IMR-90 (cell line): ENCODE measurements around the gene IL1F10. TPM values are rescaled to one million over a fixed set of nuclear protein-coding genes. Genes with fewer than 3 reads are reported as not detected.

Experiments used
- ATAC-seq: fragments of 200-7000 bp; cut with Tn5 transposase; 2 replicates; pipeline ENCODE4 v1.9.1; 2020; ENCODE audit warnings: low read depth, mild to moderate bottlenecking, moderate library complexity
- BruUV-seq: library from RNA; stranded (reverse); fragments of 400-500 nt; replicated peaks from 2 replicates; lab custom pipeline; 2021; lab: Mats Ljungman, UMichigan
- CTCF ChIA-PET: fragments of 300-600 bp; formaldehyde crosslinking; extraction: SDS; loops from one replicate; lab custom pipeline; 2021; ENCODE audit warnings: antibody characterized with exemption; lab: Yijun Ruan, JAX
- POLR2A ChIA-PET: fragments of 300-600 bp; sonication (Branson Sonifier 250); formaldehyde crosslinking; loops from one replicate; lab custom pipeline; 2022; ENCODE audit warnings: antibody characterized with exemption; ENCODE audit not compliant: unreplicated experiment; lab: Charles Lee
- DNase-seq: peaks from one replicate; pipeline ENCODE4 v3.0.0; 2013
- H2AFZ ChIP-seq: replicated peaks from 2 replicates; pipeline ENCODE3; 2013; ENCODE audit warnings: low read length, mild to moderate bottlenecking; ENCODE audit not compliant: poor library complexity
- H2AK5ac ChIP-seq: 2 replicates; pipeline ENCODE4 v1.6.1; 2013; ENCODE audit warnings: low read depth, low read length, inconsistent platforms
- H2AK9ac ChIP-seq: replicated peaks from 2 replicates; pipeline ENCODE3; 2013; ENCODE audit warnings: mild to moderate bottlenecking, low read depth, low read length, moderate library complexity; ENCODE audit not compliant: poor library complexity
- H2BK120ac ChIP-seq: 2 replicates; pipeline ENCODE4 v1.6.1; 2013; ENCODE audit warnings: low read depth, low read length, inconsistent platforms
- H2BK15ac ChIP-seq: 3 replicates; pipeline ENCODE4 v1.6.1; 2013; ENCODE audit warnings: low read depth, low read length, inconsistent platforms
- H2BK20ac ChIP-seq: 2 replicates; pipeline ENCODE4 v1.6.1; 2013; ENCODE audit warnings: low read depth, mild to moderate bottlenecking, inconsistent platforms, low read length, moderate library complexity
- H2BK5ac ChIP-seq: 2 replicates; pipeline ENCODE4 v1.6.1; 2013; ENCODE audit warnings: mild to moderate bottlenecking, low read depth, low read length, inconsistent platforms; ENCODE audit not compliant: poor library complexity, severe bottlenecking
- H3K14ac ChIP-seq: replicated peaks from 2 replicates; pipeline ENCODE4 v1.6.1; 2013; ENCODE audit warnings: low read depth, low read length, inconsistent platforms
- H3K18ac ChIP-seq: 2 replicates; pipeline ENCODE4 v1.6.1; 2013; ENCODE audit warnings: low read depth, low read length, control low read depth
- H3K23ac ChIP-seq: 2 replicates; pipeline ENCODE4 v1.6.1; 2013; ENCODE audit warnings: low read depth, low read length, inconsistent platforms
- H3K27ac ChIP-seq: 2 replicates; pipeline ENCODE4 v1.5.1; 2013; ENCODE audit warnings: mild to moderate bottlenecking, control low read depth, low read length; ENCODE audit not compliant: insufficient read depth
- H3K27me3 ChIP-seq: 2 replicates; pipeline ENCODE4 v1.6.1; 2013; ENCODE audit warnings: low read length; ENCODE audit not compliant: control insufficient read depth, insufficient read depth
- H3K36me3 ChIP-seq: 2 replicates; pipeline ENCODE4 v1.6.1; 2013; ENCODE audit warnings: low read length, mixed read lengths; ENCODE audit not compliant: control insufficient read depth, insufficient read depth
- H3K4ac ChIP-seq: 2 replicates; pipeline ENCODE4 v1.6.1; 2013; ENCODE audit warnings: low read depth, low read length, inconsistent platforms
- H3K4me1 ChIP-seq: 2 replicates; pipeline ENCODE4 v1.6.1; 2013; ENCODE audit warnings: low read length, mixed read lengths; ENCODE audit not compliant: control insufficient read depth, insufficient read depth
- H3K4me2 ChIP-seq: 2 replicates; pipeline ENCODE4 v1.6.1; 2013; ENCODE audit warnings: low read depth, mild to moderate bottlenecking, control low read depth, low read length, moderate library complexity
- H3K4me3 ChIP-seq: 2 replicates; pipeline ENCODE4 v1.5.1; 2013; ENCODE audit warnings: low read depth, mild to moderate bottlenecking, control low read depth, low read length, moderate library complexity; ENCODE audit not compliant: insufficient read depth
- H3K56ac ChIP-seq: 2 replicates; pipeline ENCODE4 v1.6.1; 2013; ENCODE audit warnings: low read length, inconsistent platforms; ENCODE audit not compliant: insufficient read depth; ENCODE audit errors: extremely low read depth
- H3K79me1 ChIP-seq, 2 experiments: 2 replicates each; pipeline ENCODE4 v1.6.1; 2013; ENCODE audit warnings: low read length in 2 of 2, inconsistent platforms in 1 of 2, low read depth in 1 of 2
- H3K9ac ChIP-seq: 2 replicates; pipeline ENCODE4 v1.6.1; 2013; ENCODE audit warnings: low read depth, low read length, control low read depth
- H3K9me1 ChIP-seq: 2 replicates; pipeline ENCODE4 v1.6.1; 2013; ENCODE audit warnings: low read length, inconsistent platforms; ENCODE audit not compliant: insufficient read depth
- H3K9me3 ChIP-seq: 2 replicates; pipeline ENCODE4 v1.6.1; 2013; ENCODE audit warnings: low read length; ENCODE audit not compliant: control insufficient read depth, insufficient read depth
- H4K20me1 ChIP-seq: 2 replicates; pipeline ENCODE4 v1.6.1; 2013; ENCODE audit warnings: low read length, inconsistent platforms; ENCODE audit not compliant: insufficient read depth
- H4K5ac ChIP-seq: 2 replicates; pipeline ENCODE4 v1.6.1; 2013; ENCODE audit warnings: mild to moderate bottlenecking, low read depth, low read length, control low read depth
- H4K8ac ChIP-seq, 2 experiments: 2 replicates each; pipeline ENCODE4 v1.6.1; 2013; ENCODE audit warnings: low read depth in 2 of 2, low read length in 2 of 2, control low read depth in 1 of 2, inconsistent platforms in 1 of 2
- H4K91ac ChIP-seq: 2 replicates; pipeline ENCODE4 v1.6.1; 2013; ENCODE audit warnings: low read depth, low read length, inconsistent platforms; ENCODE audit not compliant: insufficient read depth
- FOS ChIP-seq: fragments of 150-350 bp; IDR thresholded peaks from 2 replicates; pipeline ENCODE4 v1.6.1; 2016; ENCODE audit warnings: low read depth, low read length
- dilution Hi-C: fragments of 300-500 bp; cut with HindIII; formaldehyde crosslinking; loops from one replicate; pipeline ENCODE4 v1.14.3; 2018; ENCODE audit warnings: low sequenced_read_pairs; ENCODE audit not compliant: unreplicated experiment
- in situ Hi-C: fragments of 300-500 bp; cut with MboI; formaldehyde crosslinking; loops from 3 replicates; pipeline ENCODE4 v1.14.3; 2019; ENCODE audit warnings: low sequenced_read_pairs, inconsistent platforms, mixed read lengths
- intact Hi-C: fragments of 100-400 bp; cut with micrococcal nuclease; formaldehyde crosslinking; loops from 2 replicates; pipeline ENCODE4 v1.10.0; 2022
- polyA plus RNA-seq, 3 experiments: library from polyadenylated mRNA; depleted of rRNA; stranded (reverse); fragments of >200 nt; gene quantifications; 2 replicates each; pipeline ENCODE4 v1.2.3, GENCODE V29; 2012; ENCODE audit warnings: low replicate concordance in 1 of 3
- total RNA-seq: library from RNA; depleted of rRNA; stranded (reverse); fragments of >200 nt; gene quantifications from 2 replicates; pipeline ENCODE4 v1.2.3, GENCODE V29; 2012
- TF ChIP-seq, protein P1 (sequence below): conservative IDR thresholded peaks from 2 replicates; pipeline ENCODE4 v1.5.1; 2012; ENCODE audit warnings: mild to moderate bottlenecking, low read depth, low read length, improper control_type of control experiment

Gene IL1F10
- total and polyA plus RNA-seq, 2 of the 4 experiments (the other 2 are of a cell fraction), result not detected

DNA sequence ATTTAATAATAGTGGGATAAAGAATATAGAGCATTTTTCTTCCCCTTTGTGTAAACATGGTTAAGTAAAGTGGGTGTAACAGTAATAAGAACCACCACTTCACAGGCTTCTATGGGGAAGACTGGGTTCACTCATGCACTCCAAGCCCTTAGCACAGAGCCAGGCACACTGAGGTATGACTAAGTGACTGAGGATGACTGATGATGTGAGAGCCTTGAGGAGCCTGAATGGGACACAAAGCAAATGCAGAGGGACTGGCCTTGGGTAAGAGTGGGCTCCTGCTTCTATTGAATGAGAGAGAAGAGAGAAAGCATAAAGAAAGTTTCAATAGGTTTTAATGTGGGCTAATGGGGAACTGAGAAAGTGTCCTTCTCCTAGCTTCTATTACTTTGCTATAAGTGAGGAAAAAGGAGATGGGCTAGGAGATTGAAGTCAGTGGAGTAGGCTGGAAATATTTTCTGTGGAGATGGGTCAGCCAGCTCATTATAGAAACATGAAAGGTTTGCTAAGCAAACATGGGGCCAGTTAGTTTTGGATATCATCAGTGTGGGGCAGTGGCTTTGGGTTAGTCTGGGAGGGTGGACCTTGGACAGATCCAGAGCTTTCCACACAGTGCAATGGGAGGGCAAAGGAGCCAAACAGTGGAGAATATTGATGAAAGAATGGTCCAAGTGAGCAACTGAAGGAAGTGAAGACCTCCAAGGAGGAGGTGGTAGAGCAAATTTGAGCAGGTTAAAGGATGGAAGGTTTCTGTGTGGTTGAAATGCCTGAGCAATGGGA, 20.6 kb downstream of the IL1F10 start:
- no peak overlapping the region for H3K4me3 ChIP-seq
- TF ChIP-seq FOS, result no peak
- TF ChIP-seq, protein P1, sequence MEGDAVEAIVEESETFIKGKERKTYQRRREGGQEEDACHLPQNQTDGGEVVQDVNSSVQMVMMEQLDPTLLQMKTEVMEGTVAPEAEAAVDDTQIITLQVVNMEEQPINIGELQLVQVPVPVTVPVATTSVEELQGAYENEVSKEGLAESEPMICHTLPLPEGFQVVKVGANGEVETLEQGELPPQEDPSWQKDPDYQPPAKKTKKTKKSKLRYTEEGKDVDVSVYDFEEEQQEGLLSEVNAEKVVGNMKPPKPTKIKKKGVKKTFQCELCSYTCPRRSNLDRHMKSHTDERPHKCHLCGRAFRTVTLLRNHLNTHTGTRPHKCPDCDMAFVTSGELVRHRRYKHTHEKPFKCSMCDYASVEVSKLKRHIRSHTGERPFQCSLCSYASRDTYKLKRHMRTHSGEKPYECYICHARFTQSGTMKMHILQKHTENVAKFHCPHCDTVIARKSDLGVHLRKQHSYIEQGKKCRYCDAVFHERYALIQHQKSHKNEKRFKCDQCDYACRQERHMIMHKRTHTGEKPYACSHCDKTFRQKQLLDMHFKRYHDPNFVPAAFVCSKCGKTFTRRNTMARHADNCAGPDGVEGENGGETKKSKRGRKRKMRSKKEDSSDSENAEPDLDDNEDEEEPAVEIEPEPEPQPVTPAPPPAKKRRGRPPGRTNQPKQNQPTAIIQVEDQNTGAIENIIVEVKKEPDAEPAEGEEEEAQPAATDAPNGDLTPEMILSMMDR, result no peak
- in situ Hi-C loops, result no loop called here
- H4K91ac ChIP-seq, result no peak overlapping the region
- no peaks in the 10 kb centered on the region for H3K36me3 ChIP-seq
- peaks cover 8% of the 10 kb centered on the region for H3K27me3 ChIP-seq
- no peak overlapping the region for H2BK20ac ChIP-seq
- no peak overlapping the region for H2BK15ac ChIP-seq
- no peak overlapping the region for H3K27ac ChIP-seq
- H3K79me1 ChIP-seq, result no peaks in the 10 kb centered on the region
- dilution Hi-C loops, result no loop called here
- intact Hi-C loops, result no loop called here
- no peaks in the 10 kb centered on the region for H3K9me3 ChIP-seq
- H2BK120ac ChIP-seq, result no peak overlapping the region
- H3K14ac ChIP-seq, result no peak overlapping the region
- ChIA-PET POLR2A (no interaction called here), CTCF (interaction anchor here (0.7 kb wide), 1 partner anchor 16 kb away, joined by 3 read pairs; no protein-coding TSS in a partner anchor)
- H3K9me1 ChIP-seq, result no peaks in the 10 kb centered on the region
- no peak overlapping the region for H3K18ac ChIP-seq
- H3K56ac ChIP-seq, result no peak overlapping the region
- no peak overlapping the region for H3K23ac ChIP-seq
- no peak overlapping the region for H4K8ac ChIP-seq
- BruUV-seq, result no TSS peak
- no peak overlapping the region for H2AK5ac ChIP-seq
- no peak overlapping the region for H3K4me2 ChIP-seq
- ATAC-seq, result no peak
- H4K5ac ChIP-seq, result no peak overlapping the region
- H2AK9ac ChIP-seq, result no peak overlapping the region
- H2AFZ ChIP-seq, result no peak overlapping the region
- no peak overlapping the region for H3K9ac ChIP-seq
- no peaks in the 10 kb centered on the region for H4K20me1 ChIP-seq
- H2BK5ac ChIP-seq, result no peak overlapping the region
- no peak for DNase-seq
- no peaks in the 10 kb centered on the region for H3K4me1 ChIP-seq
- H3K4ac ChIP-seq, result no peak overlapping the region
